Osteocyte (in vitro differentiated cells): Measurements from ENCODE around the gene ZNF776. TPM values are rescaled to one million over a fixed set of nuclear protein-coding genes. Genes with fewer than 3 reads are reported as not detected.

Experiments
- DNase-seq: peaks from one replicate; pipeline ENCODE4 v3.0.0; 2021; ENCODE audit warnings: mixed read lengths; ENCODE audit not compliant: unreplicated experiment; ENCODE audit errors: extremely low spot score
- H3K27ac Mint-ChIP-seq: one replicate; pipeline ENCODE4 v1.8.0; 2021; ENCODE audit warnings: mild to moderate bottlenecking, mixed read lengths; ENCODE audit not compliant: unreplicated experiment
- H3K27me3 Mint-ChIP-seq: one replicate; pipeline ENCODE4 v1.8.0; 2021; ENCODE audit warnings: mixed read lengths; ENCODE audit not compliant: unreplicated experiment
- H3K36me3 Mint-ChIP-seq: one replicate; pipeline ENCODE4 v1.8.0; 2021; ENCODE audit warnings: mixed read lengths; ENCODE audit not compliant: unreplicated experiment
- H3K4me1 Mint-ChIP-seq: one replicate; pipeline ENCODE4 v1.8.0; 2021; ENCODE audit warnings: mixed read lengths; ENCODE audit not compliant: unreplicated experiment
- H3K4me3 Mint-ChIP-seq: one replicate; pipeline ENCODE4 v1.8.0; 2021; ENCODE audit warnings: mild to moderate bottlenecking, moderate library complexity, mixed read lengths; ENCODE audit not compliant: unreplicated experiment
- H3K9me3 Mint-ChIP-seq: one replicate; pipeline ENCODE4 v1.8.0; 2021; ENCODE audit warnings: mixed read lengths; ENCODE audit not compliant: unreplicated experiment
- CTCF ChIP-seq: fragments of 200-600 bp; sonication (generic); IDR thresholded peaks from 2 replicates; pipeline ENCODE4 v1.5.0; 2021; ENCODE audit warnings: antibody characterized with exemption, mild to moderate bottlenecking, moderate library complexity
- long read RNA-seq: library from polyadenylated mRNA; unstranded; transcript quantifications from one replicate; pipeline ENCODE4 v2.0.0, GENCODE V29; 2021
- total RNA-seq: library from RNA; stranded (reverse); gene quantifications from 2 replicates; pipeline ENCODE4 v1.2.1, GENCODE V29; 2021

Gene ZNF776
- 16.9 and 21.0 TPM in 2 replicates for total RNA-seq
- long read RNA-seq, full-length matches to known transcripts, result 6 of 20 reads
- long read RNA-seq, partial matches to known transcripts, result 0 of 20 reads
- long read RNA-seq, other reads (novel, unspliced or antisense), result 14 of 20 reads

- Mint-ChIP-seq H3K4me1 (peaks cover 18% of the 10 kb centered on the region), H3K27ac (peak within 1 kb of the TSS; percentile 98), H3K36me3 (peaks cover 51% of the 10 kb centered on the region), H3K4me3 (peak within 1 kb of the TSS; percentile 98), H3K9me3 (peaks cover 20% of the 10 kb centered on the region), H3K27me3 (no peaks in the 10 kb centered on the region)
- peak; percentile 89 for DNase-seq
- TF ChIP-seq CTCF, result peak; percentile 6
Measured at GRCh38 chr19:57746580-57747471, at the start of gene ZNF776. Gene ZNF776 (plus strand): TSS chr19:57746815. CDS start chr19:57747059, 244 bp downstream.

GRCh38 chr19:57701625-57702024, 45.0 kb upstream of the ZNF776 start:
- DNase-seq, result no peak
- Mint-ChIP-seq H3K4me1 (peaks cover 4% of the 10 kb centered on the region), H3K9me3 (peaks cover 63% of the 10 kb centered on the region), H3K4me3 (no peak overlapping the region), H3K36me3 (peaks cover 87% of the 10 kb centered on the region), H3K27ac (no peak overlapping the region), H3K27me3 (no peaks in the 10 kb centered on the region)
- TF ChIP-seq CTCF, result no peak

- peaks cover 45% of the 10 kb centered on the region for H3K9me3 Mint-ChIP-seq
- no peak overlapping the region for H3K27ac Mint-ChIP-seq
- H3K4me1 Mint-ChIP-seq, result peaks cover 29% of the 10 kb centered on the region
- DNase-seq, result no peak
- no peaks in the 10 kb centered on the region for H3K27me3 Mint-ChIP-seq
- peaks cover 72% of the 10 kb centered on the region for H3K36me3 Mint-ChIP-seq
- TF ChIP-seq CTCF, result no peak
- no peak overlapping the region for H3K4me3 Mint-ChIP-seq
Measured at GRCh38 chr19:57706346-57706745, 40.3 kb upstream of the ZNF776 start.

- Mint-ChIP-seq H3K4me3 (peak within 1 kb of the TSS; percentile 83), H3K27me3 (no peaks in the 10 kb centered on the region), H3K36me3 (peaks cover 49% of the 10 kb centered on the region), H3K4me1 (peaks cover 29% of the 10 kb centered on the region), H3K9me3 (peaks cover 40% of the 10 kb centered on the region), H3K27ac (peak within 1 kb of the TSS; percentile 92)
- DNase-seq, result peak; percentile 85
- TF ChIP-seq CTCF, result no peak
Measured at GRCh38 chr19:57708641-57709361, 37.8 kb upstream of the ZNF776 start, which contains the start of gene ZNF154. Gene ZNF154 (minus strand): TSS chr19:57709204. CDS start chr19:57708971, 233 bp downstream.
